GM21515 (cell line): ENCODE data around the gene HDGF.

Source experiments
- ATAC-seq: cut with Tn5 transposase; IDR thresholded peaks from one replicate; pipeline ENCODE4 v1.9.1; 2021; ENCODE audit not compliant: unreplicated experiment

The HDGF gene

GRCh38 chr1:156726549-156727226 lies 24.8 kb downstream of the HDGF start:
- ATAC-seq, result no peak

GRCh38 chr1:156725683-156726280 lies 25.7 kb downstream of the HDGF start:
- ATAC-seq, result peak; percentile 35

DNA sequence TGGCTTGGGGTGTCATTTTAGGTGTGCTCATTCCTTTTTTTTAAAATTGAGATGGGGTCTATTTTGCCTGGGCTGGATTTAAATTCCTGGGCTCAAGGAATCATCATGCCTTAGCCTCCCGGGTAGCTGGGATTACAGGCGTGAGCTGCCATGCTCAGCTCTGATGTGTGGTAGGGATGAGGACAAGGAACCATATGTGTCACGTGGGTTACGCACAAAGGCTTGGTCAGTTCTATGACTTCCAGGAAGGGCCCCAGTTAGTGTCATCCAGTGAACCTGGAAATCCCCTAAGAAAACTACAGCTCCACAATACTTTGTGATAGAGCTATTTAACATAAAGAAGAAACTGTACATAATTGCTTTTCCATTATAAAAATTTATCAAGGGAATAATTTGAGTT lies 29.9 kb downstream of the HDGF start:
- ATAC-seq, result no peak

DNA sequence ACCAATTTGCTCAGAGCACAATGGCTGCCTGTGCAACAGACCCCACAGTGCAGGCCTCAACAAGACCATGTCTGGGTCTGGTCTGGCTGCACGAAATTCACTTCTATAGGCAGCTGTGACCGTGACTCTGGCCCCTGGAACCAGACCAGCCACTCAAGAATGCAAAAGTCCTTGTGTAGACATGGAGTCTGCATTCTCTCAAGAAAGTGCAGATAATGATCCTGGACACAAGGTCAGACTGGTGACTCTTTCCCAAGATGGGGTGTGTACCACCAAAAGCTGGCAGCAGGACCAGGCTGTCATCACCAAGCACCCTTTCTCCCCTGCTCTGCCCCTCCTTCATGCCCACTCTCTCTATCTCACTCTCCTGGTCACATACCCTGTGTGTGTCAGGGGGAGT lies 30.3 kb downstream of the HDGF start:
- no peak for ATAC-seq

DNA sequence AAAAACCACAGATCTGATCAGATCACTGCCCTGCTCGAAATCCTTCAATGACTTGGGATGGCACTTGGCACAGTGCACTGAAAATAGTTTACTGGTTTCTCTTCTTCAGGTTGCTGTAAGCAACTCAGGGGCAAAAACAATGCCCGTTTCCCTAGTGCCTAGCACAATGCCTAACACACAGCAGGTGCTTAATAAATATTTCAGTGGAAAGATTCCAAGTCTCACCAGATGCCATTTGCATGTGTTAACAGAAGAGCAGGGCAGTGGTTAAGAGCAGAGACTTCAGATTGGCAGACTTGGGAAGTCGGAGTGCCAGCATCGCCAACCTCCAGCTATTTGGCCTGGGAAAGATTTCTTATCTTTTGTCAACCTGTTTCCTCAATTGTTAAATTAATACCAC lies 34.1 kb downstream of the HDGF start:
- ATAC-seq, result no peak

- no peak for ATAC-seq
Measured at GRCh38 chr1:156714830-156715229, 36.6 kb downstream of the HDGF start.

DNA sequence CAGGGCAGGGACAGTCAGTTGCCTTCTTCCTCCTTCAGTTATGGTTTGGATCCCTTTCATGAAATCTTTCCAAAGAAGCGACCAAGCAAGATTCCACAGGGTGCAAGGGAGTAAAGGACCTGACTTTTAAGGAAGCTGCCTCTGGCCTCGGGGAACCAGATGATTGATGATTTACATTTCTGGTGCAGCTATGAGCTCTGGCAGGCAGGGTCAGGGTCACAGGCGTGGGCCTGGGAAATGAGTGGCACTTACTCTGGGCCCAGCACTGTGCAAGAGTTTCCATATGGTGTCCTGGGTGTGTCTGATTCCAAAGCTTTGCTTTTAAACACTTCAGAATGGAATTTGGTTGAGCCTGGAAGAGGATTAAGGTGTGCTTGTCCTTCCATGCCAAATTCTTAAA lies 38.8 kb downstream of the HDGF start:
- no peak for ATAC-seq

GRCh38 chr1:156711011-156711817 lies 40.3 kb downstream of the HDGF start:
- no peak for ATAC-seq

GRCh38 chr1:156709757-156710489 lies 41.6 kb downstream of the HDGF start:
- ATAC-seq, result no peak

GRCh38 chr1:156709031-156709430 lies 42.4 kb downstream of the HDGF start:
- ATAC-seq, result no peak

DNA sequence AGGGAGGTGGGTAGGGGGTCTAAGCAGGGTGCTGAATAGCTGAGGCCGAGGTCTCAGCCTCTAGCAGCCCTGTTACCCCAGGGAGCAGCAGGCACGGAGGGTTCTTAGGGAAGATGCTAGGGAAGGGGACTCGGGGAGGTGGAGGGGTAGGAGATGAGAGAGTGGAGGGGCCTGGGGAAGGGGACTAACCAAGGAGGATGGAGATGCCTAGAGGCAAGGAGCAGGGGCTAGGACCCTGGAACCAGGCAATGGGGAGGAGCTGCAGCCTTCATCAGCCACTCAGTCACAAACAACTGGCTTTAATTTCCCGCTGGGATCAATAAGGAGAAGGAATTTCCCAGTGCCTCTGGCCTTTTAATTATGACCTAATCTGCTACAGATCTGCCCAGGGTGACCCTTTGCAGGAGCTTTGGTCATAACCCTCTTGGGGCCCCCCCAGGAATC lies 43.2 kb downstream of the HDGF start:
- no peak for ATAC-seq

DNA sequence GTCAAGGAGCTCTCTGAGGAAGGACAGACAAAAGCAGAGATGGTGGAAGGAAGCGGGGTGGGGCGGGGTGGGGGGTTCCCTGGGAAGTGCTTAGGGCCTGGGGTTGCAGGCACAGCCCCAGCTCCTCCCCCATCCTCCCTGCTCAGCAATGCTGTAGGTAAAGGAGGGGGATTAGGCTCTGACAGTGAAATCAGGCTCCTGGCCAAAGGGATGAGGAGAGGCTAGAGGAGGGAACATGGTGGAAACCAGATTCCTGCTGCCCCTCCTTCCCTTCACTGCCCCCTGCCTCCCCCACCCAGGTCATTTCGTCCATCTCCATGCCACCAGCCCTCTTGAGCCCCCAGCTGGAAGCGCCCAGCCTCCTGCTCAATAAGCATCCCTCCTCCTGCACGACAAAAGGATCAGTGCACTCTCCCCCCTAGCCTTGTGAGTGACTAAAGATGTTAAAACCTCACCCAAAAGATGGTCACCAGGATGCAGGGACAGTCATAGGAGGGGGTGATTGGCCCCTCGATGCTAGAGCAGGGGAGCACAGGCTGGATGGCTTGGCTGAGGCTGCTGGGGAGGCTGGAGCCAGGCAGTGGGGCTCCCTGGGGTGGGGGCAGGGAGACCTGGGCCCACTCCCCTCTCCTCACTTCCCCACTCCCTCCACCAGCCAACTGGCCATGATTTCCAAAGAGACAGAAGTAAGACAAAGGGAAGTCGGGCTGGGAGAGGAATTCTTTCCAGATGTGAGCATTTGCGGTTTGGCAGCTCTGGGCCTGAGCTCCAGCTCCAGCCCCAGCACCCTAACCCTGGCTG lies 43.9 kb downstream of the HDGF start:
- no peak for ATAC-seq

GRCh38 chr1:156706657-156707416 lies 44.6 kb downstream of the HDGF start:
- ATAC-seq, result no peak

- no peak for ATAC-seq
Measured at GRCh38 chr1:156705918-156706656, 45.4 kb downstream of the HDGF start.

DNA sequence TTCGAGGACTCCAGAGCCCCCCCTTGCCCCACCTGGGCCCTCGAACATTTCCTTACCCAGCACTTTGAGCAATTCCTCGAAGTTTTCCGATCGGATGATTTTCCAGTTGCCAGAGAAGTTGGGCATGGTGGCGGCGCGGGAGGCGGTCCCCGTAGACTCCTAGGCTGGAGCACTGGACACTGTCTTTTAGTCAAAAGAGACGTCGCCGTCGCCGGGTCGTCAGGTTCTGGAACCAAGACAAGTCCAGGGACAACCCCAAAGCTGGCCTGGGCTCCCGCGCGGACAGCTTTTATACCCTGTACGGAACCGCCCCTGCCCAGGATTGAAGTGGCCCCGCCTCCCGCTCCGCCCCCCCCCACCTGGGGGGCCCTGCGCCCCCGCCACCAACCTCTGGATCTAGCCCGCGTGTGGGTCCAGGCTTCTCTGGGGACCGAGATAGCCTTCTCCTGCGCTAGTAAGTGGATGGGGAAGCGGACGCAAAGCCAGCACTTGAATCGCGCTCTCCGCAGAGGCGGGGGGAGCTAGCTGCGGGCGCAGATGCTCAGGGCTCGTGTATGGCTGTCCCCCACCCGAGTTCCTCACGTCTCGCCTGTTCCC lies 46.1 kb downstream of the HDGF start, which contains the start of gene CRABP2:
Gene CRABP2, minus strand, starts transcription at position 263 of the 597 bp plus-strand sequence. Its CDS starts 137 bp downstream, at position 126.
- no peak for ATAC-seq

DNA sequence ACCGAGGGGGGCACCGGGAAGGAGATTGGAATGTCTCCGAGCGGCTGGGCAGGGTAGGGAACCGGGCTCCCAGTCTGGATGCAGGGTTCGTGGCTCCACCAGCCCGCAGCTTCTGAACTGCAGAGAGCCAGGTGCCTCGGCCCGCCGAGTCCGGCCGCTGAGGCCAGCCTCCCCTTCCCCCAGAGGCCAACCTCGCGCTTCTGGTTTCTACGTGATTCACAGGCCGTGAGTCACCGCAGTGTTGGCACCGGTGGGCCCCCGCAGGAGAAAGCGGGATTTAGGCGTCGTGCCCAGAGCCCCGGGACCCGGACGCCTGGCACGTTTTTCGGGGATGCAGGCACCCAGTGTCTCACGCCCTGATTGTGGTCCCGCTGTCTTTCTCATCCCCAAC lies 46.5 kb downstream of the HDGF start:
- no peak for ATAC-seq

GRCh38 chr1:156704166-156704711 lies 47.2 kb downstream of the HDGF start:
- ATAC-seq, result no peak

DNA sequence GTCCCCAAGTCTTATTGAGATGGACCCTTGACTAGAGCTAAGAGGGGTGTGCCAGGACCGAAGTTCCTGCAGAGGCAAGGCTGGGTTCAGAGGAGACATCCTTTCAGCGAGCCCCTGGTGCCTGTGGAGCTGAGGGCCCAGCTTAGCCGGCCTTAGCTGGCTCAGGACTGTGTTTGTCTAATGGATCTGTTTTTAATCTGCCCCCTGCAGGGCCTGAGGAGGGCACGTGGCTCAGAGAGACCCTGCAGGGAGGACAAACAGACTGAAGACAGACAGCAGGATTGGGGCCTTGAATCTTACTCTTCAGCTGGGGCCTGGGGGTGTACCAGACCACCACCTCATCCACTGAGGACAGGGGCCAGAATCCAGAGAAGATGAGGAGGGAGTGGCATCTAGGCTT lies 47.7 kb downstream of the HDGF start:
- ATAC-seq, result no peak
